Measurements from ENCODE around the gene MTARC1.

The MTARC1 gene

GRCh38 chr1:220833436-220833835, 46.7 kb downstream of the MTARC1 start:
- TF ChIP-seq CTCF (conservative IDR thresholded peaks at IDR 0.05; ENCODE audit: low read depth, low read length), result no peak
- H3K27ac ChIP-seq, result no peak overlapping the region
- H4K20me1 ChIP-seq (ENCODE audit: insufficient read depth), result no peaks in the 10 kb centered on the region
- H3K79me2 ChIP-seq (ENCODE audit: insufficient read depth, low read depth), result no peaks in the 10 kb centered on the region
- H3K9ac ChIP-seq, result no peak overlapping the region
- no peak overlapping the region for H3K4me3 ChIP-seq (IDR thresholded peaks at IDR 0.05; ENCODE audit: insufficient read depth, low read depth, low read length)
- no peak overlapping the region for H2AFZ ChIP-seq (ENCODE audit: low read depth)
- no peaks in the 10 kb centered on the region for H3K36me3 ChIP-seq (ENCODE audit: insufficient read depth)
- H3K4me1 ChIP-seq (ENCODE audit: low read depth, poor library complexity, severe bottlenecking), result no peaks in the 10 kb centered on the region
- H3K4me2 ChIP-seq, result no peak overlapping the region
- H3K27me3 ChIP-seq (ENCODE audit: insufficient read depth, low read depth), result no peaks in the 10 kb centered on the region

GRCh38 chr1:220834155-220834870, 47.6 kb downstream of the MTARC1 start:
- TF ChIP-seq CTCF (conservative IDR thresholded peaks at IDR 0.05; ENCODE audit: low read depth, low read length), result no peak
- Histone ChIP-seq H2AFZ (ENCODE audit: low read depth) (no peak overlapping the region), H3K9ac (no peak overlapping the region), H4K20me1 (ENCODE audit: insufficient read depth) (no peaks in the 10 kb centered on the region), H3K4me3 (IDR thresholded peaks at IDR 0.05; ENCODE audit: insufficient read depth, low read depth, low read length) (no peak overlapping the region), H3K4me1 (ENCODE audit: low read depth, poor library complexity, severe bottlenecking) (no peaks in the 10 kb centered on the region), H3K27ac (no peak overlapping the region), H3K4me2 (no peak overlapping the region), H3K36me3 (ENCODE audit: insufficient read depth) (no peaks in the 10 kb centered on the region), H3K27me3 (ENCODE audit: insufficient read depth, low read depth) (no peaks in the 10 kb centered on the region), H3K79me2 (ENCODE audit: insufficient read depth, low read depth) (no peaks in the 10 kb centered on the region)
